Activated CD8-positive, alpha-beta T cell treated with anti-CD3 and anti-CD28 coated beads, Interleukin-2, amount 10 ng/mL, durations not matched to agents 7 days and 5 days (primary cell): ENCODE data around the gene CEP95. TPM values are rescaled to one million over a fixed set of nuclear protein-coding genes. Genes with fewer than 3 reads are reported as not detected.

Experiments
- ATAC-seq: fragments of 150-1000 bp; cut with Tn5 transposase; one replicate; pipeline ENCODE4 v1.10.0; 2021; ENCODE audit warnings: moderate library complexity
- CTCF ChIA-PET: fragments of 350-600 bp; sonication (Branson Sonifier 250); formaldehyde crosslinking; loops from one replicate; lab custom pipeline; 2021; ENCODE audit warnings: antibody characterized with exemption; lab: Charles Lee
- POLR2A ChIA-PET: fragments of 350-600 bp; sonication (Branson Sonifier 250); formaldehyde crosslinking; loops from one replicate; lab custom pipeline; 2021; ENCODE audit warnings: antibody characterized with exemption; lab: Charles Lee
- DNase-seq: peaks from one replicate; pipeline ENCODE4 v3.0.0-alpha.2; 2020
- H3K27ac Mint-ChIP-seq: one replicate; pipeline ENCODE4 v1.8.0; 2021; ENCODE audit warnings: mild to moderate bottlenecking, mixed read lengths
- H3K27me3 Mint-ChIP-seq: one replicate; pipeline ENCODE4 v1.8.0; 2021; ENCODE audit warnings: low read depth, mixed read lengths
- H3K36me3 Mint-ChIP-seq: one replicate; pipeline ENCODE4 v1.8.0; 2021; ENCODE audit warnings: low read depth, mixed read lengths
- H3K4me1 Mint-ChIP-seq: one replicate; pipeline ENCODE4 v1.8.0; 2021; ENCODE audit warnings: low read depth, mixed read lengths
- H3K4me3 Mint-ChIP-seq: one replicate; pipeline ENCODE4 v1.8.0; 2021; ENCODE audit warnings: mild to moderate bottlenecking, mixed read lengths
- H3K9me3 Mint-ChIP-seq: one replicate; pipeline ENCODE4 v1.8.0; 2022; ENCODE audit warnings: mixed read lengths; ENCODE audit not compliant: insufficient read depth
- total RNA-seq, 2 experiments: library from RNA; stranded (reverse); gene quantifications; one replicate each; pipeline ENCODE4 v1.2.3, GENCODE V29; 2021

Gene CEP95
- total RNA-seq, 2 experiments from 2014 or later: 49.2 to 51.7 TPM

DNA sequence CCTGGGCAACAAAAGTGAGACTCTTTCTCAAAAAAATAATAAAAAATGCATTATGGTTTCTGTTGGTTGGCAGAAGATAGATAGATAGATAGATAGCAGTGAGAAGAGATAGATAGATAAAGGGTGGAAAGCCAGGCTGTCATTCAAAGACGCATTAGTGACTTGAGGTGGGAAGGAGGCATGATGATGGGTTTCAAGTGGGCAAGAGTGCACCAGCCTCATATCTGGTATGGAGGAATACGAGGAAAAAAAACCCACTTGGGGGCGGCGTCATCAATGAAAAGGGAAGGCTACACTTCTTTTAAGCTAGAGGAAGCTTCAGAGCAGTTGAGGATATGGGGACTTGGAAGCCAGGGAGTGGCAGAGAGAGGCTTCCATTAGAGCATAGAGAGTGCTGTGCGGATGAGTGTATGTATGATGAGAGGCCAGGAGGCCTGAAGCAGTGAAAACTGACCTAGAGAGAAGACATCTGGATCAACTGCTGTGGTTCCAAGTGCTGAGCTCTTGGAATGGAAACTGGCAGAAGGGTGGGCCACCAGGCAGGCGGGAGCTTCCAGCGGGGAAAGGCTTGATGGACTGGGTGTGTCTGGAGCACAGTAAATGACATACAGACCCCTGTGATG, 31.8 kb downstream of the CEP95 start:
- H3K36me3 Mint-ChIP-seq: peaks cover 47% of the 10 kb centered on the region
- CTCF ChIA-PET: interaction anchor here (0.8 to 1.6 kb wide), 4 partner anchors 31 to 197 kb away, joined by 3 to 5 read pairs (median 3); no protein-coding TSS in a partner anchor
- H3K9me3 Mint-ChIP-seq: no peaks in the 10 kb centered on the region
- DNase-seq (no peak), ATAC-seq (no peak)
- no peak overlapping the region for H3K4me3 Mint-ChIP-seq
- H3K4me1 Mint-ChIP-seq: no peaks in the 10 kb centered on the region
- POLR2A ChIA-PET: interaction anchor here (0.6 kb wide), 1 partner anchor 30 kb away, joined by 3 read pairs; no protein-coding TSS in a partner anchor
- peak overlapping the region; percentile 41 for H3K27ac Mint-ChIP-seq
- H3K27me3 Mint-ChIP-seq: no peaks in the 10 kb centered on the region

DNA sequence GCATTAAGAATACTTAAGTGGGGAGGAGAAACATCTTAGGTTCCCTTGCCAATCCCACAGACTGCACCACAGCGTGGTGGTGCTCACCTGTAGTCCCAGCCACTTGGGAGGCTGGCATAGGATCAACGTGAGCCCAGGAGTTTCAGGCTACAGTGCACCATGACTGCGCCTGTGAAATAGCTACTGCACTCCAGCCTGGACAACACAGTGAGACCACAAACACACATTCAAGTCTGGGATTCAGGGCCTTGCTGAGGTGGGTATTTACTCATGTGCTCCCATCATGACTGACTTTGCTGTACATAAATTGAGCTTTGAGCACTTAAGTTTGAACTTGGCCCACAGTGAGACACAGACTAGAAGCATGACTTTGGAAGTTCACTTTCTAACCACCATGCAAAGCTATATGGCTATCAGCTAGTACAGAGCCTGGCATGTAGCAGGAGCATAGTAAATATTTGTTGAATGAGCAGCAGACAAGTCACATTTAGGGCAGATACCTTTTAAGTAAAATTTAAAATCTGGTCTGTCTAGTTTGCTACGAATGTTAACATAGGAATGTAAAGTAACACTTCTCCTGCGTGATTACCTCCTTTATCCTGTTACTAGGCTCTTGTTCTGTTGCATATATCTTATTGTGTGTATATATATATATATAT, 33.5 kb downstream of the CEP95 start:
- Mint-ChIP-seq H3K4me1 (no peaks in the 10 kb centered on the region), H3K27ac (peak overlapping the region; percentile 22), H3K27me3 (no peaks in the 10 kb centered on the region), H3K4me3 (no peak overlapping the region), H3K9me3 (no peaks in the 10 kb centered on the region), H3K36me3 (peaks cover 41% of the 10 kb centered on the region)
- ATAC-seq: no peak
- DNase-seq: no peak
- ChIA-PET CTCF (interaction anchor here (0.6 to 0.7 kb wide), 2 partner anchors 13 to 109 kb away, joined by 3 read pairs; no protein-coding TSS in a partner anchor), POLR2A (interaction anchor here (0.6 to 0.7 kb wide), 2 partner anchors 40 to 65 kb away, joined by 3 to 4 read pairs; no protein-coding TSS in a partner anchor)

DNA sequence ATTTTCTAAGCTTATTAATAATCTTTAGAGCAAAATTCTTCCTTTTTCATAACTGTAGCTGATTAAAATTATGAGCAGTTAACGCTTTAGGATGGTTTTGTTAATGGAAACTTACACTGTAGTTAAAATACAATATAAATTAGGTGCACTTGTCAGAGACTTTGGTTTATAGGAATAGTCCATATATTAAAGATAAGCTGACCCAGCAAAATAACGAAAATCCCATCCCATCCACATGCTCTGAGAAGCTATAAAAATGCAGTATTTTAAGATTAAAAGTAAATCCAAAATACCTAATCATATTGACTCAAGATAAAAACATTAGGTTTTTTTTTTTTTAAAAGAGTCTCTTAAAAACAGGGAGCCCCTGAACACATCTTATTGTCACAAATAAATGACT, 38.0 kb downstream of the CEP95 start:
- H3K27me3 Mint-ChIP-seq: no peaks in the 10 kb centered on the region
- ATAC-seq: no peak
- no peak overlapping the region for H3K4me3 Mint-ChIP-seq
- H3K36me3 Mint-ChIP-seq: peaks cover 26% of the 10 kb centered on the region
- no peak for DNase-seq
- no peaks in the 10 kb centered on the region for H3K9me3 Mint-ChIP-seq
- POLR2A ChIA-PET: no interaction called here
- no peak overlapping the region for H3K27ac Mint-ChIP-seq
- no peaks in the 10 kb centered on the region for H3K4me1 Mint-ChIP-seq
- CTCF ChIA-PET: interaction anchor here (0.7 to 2.5 kb wide), 6 partner anchors 11 to 192 kb away, joined by 3 to 10 read pairs (median 4); no protein-coding TSS in a partner anchor

DNA sequence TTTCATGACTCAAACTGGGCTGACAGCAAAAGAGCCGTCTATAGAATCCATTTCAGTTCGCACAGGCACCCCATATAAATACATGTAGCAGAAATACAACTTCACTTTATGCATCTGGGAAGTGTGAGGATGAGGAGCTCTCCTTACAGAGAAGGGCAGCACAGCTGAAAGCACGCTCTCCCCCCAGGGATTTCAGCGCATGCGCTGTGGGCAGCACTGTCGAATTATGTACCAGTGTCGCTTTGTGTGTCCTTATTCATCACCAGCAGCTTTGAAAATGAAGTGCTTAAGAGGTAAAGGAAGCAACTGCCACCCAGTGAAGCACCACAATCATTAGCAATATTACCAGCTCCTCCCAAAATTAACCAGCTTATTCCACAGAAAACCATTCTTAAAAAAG, 39.9 kb downstream of the CEP95 start:
- DNase-seq (no peak), ATAC-seq (no peak)
- Mint-ChIP-seq H3K9me3 (no peaks in the 10 kb centered on the region), H3K27ac (no peak overlapping the region), H3K4me1 (no peaks in the 10 kb centered on the region), H3K27me3 (no peaks in the 10 kb centered on the region), H3K4me3 (no peak overlapping the region), H3K36me3 (peaks cover 23% of the 10 kb centered on the region)
- ChIA-PET POLR2A (interaction anchor here (0.7 kb wide), 1 partner anchor 42 kb away, joined by 3 read pairs; no protein-coding TSS in a partner anchor), CTCF (interaction anchor here (0.9 kb wide), 1 partner anchor 103 kb away, joined by 5 read pairs; no protein-coding TSS in a partner anchor)

GRCh38 chr17:64547319-64547718, 40.5 kb downstream of the CEP95 start:
- ChIA-PET POLR2A (no interaction called here), CTCF (interaction anchor here (0.8 to 1.1 kb wide), 3 partner anchors 53 to 102 kb away, joined by 3 to 5 read pairs (median 5); no protein-coding TSS in a partner anchor)
- H3K4me3 Mint-ChIP-seq: no peak overlapping the region
- H3K27me3 Mint-ChIP-seq: no peaks in the 10 kb centered on the region
- peaks cover 22% of the 10 kb centered on the region for H3K36me3 Mint-ChIP-seq
- DNase-seq (no peak), ATAC-seq (no peak)
- H3K4me1 Mint-ChIP-seq: no peaks in the 10 kb centered on the region
- no peak overlapping the region for H3K27ac Mint-ChIP-seq
- H3K9me3 Mint-ChIP-seq: no peaks in the 10 kb centered on the region

DNA sequence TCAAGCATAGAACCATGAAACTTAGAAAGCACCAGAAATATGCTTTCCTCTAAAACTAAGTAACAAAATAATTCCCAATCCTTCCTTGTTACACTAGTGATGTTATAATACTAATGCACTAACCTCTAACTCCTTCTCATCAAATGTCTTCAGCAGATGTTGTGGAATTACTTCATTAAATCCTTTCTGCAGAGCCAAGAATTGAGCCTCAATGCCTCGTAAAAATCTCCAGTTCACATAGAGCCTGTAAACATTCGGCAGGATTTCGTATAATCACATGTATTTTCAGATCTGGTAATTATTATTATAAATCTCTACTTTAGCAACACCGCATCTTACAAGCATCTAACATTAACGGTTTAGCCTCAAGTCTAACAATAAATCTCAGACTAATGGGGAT, 44.7 kb downstream of the CEP95 start:
- Mint-ChIP-seq H3K27me3 (no peaks in the 10 kb centered on the region), H3K9me3 (no peaks in the 10 kb centered on the region), H3K4me3 (no peak overlapping the region), H3K27ac (no peak overlapping the region), H3K4me1 (no peaks in the 10 kb centered on the region), H3K36me3 (peaks cover 21% of the 10 kb centered on the region)
- no peak for ATAC-seq
- no peak for DNase-seq
- ChIA-PET POLR2A (no interaction called here), CTCF (interaction anchor here (2.0 kb wide), 1 partner anchor 48 kb away, joined by 8 read pairs; no protein-coding TSS in a partner anchor)

- ChIA-PET POLR2A (interaction anchor here (0.7 kb wide), 1 partner anchor 16 kb away, joined by 3 read pairs; no protein-coding TSS in a partner anchor), CTCF (interaction anchor here (1.7 to 1.9 kb wide), 2 partner anchors 16 to 48 kb away, joined by 4 to 5 read pairs; no protein-coding TSS in a partner anchor)
- Mint-ChIP-seq H3K27me3 (no peaks in the 10 kb centered on the region), H3K9me3 (no peaks in the 10 kb centered on the region), H3K4me1 (no peaks in the 10 kb centered on the region), H3K4me3 (no peak overlapping the region), H3K27ac (no peak overlapping the region), H3K36me3 (peaks cover 18% of the 10 kb centered on the region)
- no peak for ATAC-seq
- no peak for DNase-seq
Measured at GRCh38 chr17:64554028-64554637, 47.4 kb downstream of the CEP95 start.

DNA sequence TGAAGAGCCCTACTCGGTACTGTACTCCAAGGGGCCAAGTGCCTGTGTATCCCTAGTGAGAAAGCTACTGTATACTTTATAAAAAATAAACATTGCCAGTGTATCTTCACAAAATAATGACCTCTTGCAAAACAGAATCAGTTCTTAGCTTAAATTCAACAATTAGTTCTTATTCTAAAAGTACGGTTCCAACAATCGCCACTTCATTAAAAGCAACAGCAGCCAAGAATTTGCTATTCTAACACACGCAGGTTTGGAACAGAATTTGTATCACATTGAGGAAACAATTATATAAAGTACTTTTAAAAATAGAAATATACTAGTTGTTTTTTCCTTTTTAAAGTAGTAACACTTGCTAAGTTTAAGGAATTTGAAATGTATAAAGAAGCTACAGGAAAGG, 48.5 kb downstream of the CEP95 start:
- Mint-ChIP-seq H3K27ac (no peak overlapping the region), H3K27me3 (no peaks in the 10 kb centered on the region), H3K36me3 (peaks cover 20% of the 10 kb centered on the region), H3K9me3 (no peaks in the 10 kb centered on the region), H3K4me1 (no peaks in the 10 kb centered on the region), H3K4me3 (no peak overlapping the region)
- ChIA-PET POLR2A (no interaction called here), CTCF (interaction anchor here (0.9 to 1.4 kb wide), 3 partner anchors 20 to 95 kb away, joined by 3 read pairs; no protein-coding TSS in a partner anchor)
- ATAC-seq (no peak), DNase-seq (no peak)

DNA sequence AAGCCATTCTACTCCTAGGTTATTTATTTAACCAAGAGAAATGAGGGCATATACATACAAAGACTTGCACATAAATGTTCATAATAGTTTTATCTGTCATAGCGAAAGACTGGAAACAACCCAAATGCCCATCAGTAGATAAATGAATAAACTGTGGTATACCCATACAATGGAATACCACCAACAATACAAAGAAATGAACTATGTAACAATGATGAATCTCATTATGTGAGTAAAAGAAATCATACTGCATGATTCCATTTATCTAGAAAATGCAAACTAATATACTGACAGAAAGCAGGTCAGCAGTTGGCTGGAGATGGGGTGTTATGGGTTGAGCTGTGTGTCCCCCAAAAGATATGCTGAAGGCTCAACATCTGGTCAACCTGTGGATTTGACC, 57.3 kb downstream of the CEP95 start:
- POLR2A ChIA-PET: no interaction called here
- ATAC-seq: no peak
- H3K27ac Mint-ChIP-seq: no peak overlapping the region

GRCh38 chr17:64565563-64565962, 58.8 kb downstream of the CEP95 start:
- ChIA-PET POLR2A (interaction anchor here (0.8 kb wide), 1 partner anchor 59 kb away, joined by 3 read pairs; the partner anchor contains the start of gene CEP95), CTCF (interaction anchor here (0.9 to 1.9 kb wide), 2 partner anchors 84 to 146 kb away, joined by 3 to 6 read pairs; no protein-coding TSS in a partner anchor)
- Mint-ChIP-seq H3K4me3 (no peak overlapping the region), H3K9me3 (no peaks in the 10 kb centered on the region), H3K4me1 (no peaks in the 10 kb centered on the region), H3K36me3 (peaks cover 23% of the 10 kb centered on the region), H3K27ac (no peak overlapping the region), H3K27me3 (no peaks in the 10 kb centered on the region)
- ATAC-seq: no peak
- DNase-seq: no peak

More for the DNA sequence above, 57.3 kb downstream of the CEP95 start:
- H3K9me3 Mint-ChIP-seq: no peaks in the 10 kb centered on the region
- no peak for DNase-seq
- H3K4me3 Mint-ChIP-seq: no peak overlapping the region
- no peaks in the 10 kb centered on the region for H3K27me3 Mint-ChIP-seq
- no peaks in the 10 kb centered on the region for H3K4me1 Mint-ChIP-seq
- H3K36me3 Mint-ChIP-seq: peaks cover 22% of the 10 kb centered on the region
- CTCF ChIA-PET: interaction anchor here (0.8 to 0.9 kb wide), 2 partner anchors 85 to 273 kb away, joined by 3 read pairs; no protein-coding TSS in a partner anchor

DNA sequence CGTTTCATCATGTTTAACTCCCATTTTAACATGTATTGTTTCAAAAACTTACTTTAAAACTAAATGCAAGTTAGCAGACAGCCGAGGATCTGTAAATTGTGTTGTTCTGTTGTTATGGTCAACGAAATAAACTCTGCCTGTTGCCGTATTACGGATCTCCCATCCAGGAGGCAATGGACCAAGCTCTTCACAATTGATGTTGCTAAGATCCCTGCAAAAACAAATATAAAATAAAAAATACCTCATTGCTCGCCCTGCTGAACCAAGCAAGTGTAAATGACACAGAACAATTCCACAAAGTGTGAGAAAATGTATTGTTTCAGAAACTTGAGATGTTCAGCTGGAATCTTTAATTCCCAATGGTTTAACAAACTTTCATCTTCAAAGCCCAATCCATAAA, 65.0 kb downstream of the CEP95 start:
- no peaks in the 10 kb centered on the region for H3K9me3 Mint-ChIP-seq
- peaks cover 10% of the 10 kb centered on the region for H3K4me1 Mint-ChIP-seq
- peaks cover 20% of the 10 kb centered on the region for H3K36me3 Mint-ChIP-seq
- no peak overlapping the region for H3K27ac Mint-ChIP-seq
- DNase-seq (no peak), ATAC-seq (no peak)
- no peak overlapping the region for H3K4me3 Mint-ChIP-seq
- POLR2A ChIA-PET: interaction anchor here (0.7 to 1.2 kb wide), 2 partner anchors 65 to 426 kb away, joined by 3 read pairs; partner anchors contain the start of genes CEP95 and DDX5
- no peaks in the 10 kb centered on the region for H3K27me3 Mint-ChIP-seq
- CTCF ChIA-PET: interaction anchor here (0.6 to 1.5 kb wide), 6 partner anchors 9 to 152 kb away, joined by 3 to 8 read pairs (median 3); no protein-coding TSS in a partner anchor
